HuH-7.5 (cell line): Measurements from ENCODE around the gene UNC5A.

Experiments
- DNase-seq: peaks from one replicate; pipeline ENCODE4 v3.0.0; 2011; ENCODE audit warnings: low spot score

UNC5A gene

DNA sequence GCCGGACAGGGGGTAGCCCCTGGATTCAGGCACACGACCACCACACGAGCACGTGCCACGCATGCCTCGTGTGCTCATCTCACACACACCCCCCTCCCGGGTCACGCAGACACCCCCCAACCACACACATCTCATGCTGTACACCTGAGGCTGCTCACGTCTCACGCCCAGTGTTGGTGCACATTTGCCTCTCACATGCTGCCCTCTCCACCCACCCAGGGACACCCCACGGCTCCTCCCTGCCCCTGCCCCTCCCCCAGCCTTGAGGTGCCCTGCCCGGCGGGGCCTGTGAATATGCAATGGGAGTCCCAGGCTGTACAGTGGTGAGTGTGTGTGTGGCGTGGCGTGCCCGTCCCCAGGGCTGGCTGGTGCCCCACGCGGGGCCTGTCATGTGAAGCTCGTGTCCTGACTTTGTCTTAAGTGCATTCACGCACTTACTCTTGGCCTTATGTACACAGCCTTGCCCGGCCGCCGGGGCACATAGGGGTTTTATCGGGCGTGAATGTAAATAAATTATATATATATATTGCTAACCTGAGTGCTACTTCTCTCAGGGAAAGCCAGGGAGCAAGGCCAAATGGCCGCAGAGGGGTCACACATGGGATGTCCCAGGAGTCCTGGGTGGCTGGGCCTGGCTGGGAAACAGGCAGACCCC lies 70.1 kb downstream of the UNC5A start:
- no peak for DNase-seq

DNA sequence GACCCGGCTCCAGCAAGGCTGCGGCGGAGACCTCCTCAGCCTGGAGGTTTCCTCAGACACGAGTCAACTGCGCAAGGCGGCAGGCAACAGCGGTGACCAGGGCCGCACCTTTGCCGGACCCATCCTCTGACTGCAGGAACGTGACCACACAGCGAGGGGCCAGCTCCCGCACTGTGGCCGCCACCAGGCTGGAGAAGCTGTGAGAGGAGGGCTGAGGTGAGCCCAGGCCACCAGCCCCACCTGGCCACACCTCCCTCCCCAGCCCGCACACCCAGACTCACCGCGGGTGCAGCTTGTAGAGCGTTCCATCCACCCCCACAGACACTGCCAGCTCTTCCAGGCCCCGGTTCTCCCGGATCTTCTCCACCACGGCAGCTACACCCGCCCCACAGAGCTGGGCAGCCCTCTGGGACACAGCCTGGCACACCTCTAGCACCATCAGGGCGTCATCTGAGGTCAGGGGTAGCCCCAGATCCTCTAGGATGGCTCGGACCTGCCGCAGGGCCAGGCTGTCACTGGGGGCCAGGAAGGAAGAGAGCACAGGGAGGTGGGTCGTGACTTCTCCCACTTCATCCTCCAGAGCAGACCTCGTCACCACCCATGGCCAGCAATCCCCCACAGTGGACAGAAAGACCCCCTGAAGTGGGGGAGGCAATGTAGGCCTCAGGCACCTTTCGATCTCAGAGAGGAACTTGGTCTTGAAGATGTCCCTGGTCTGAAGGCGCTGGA lies 70.8 kb downstream of the UNC5A start:
- no peak for DNase-seq

DNA sequence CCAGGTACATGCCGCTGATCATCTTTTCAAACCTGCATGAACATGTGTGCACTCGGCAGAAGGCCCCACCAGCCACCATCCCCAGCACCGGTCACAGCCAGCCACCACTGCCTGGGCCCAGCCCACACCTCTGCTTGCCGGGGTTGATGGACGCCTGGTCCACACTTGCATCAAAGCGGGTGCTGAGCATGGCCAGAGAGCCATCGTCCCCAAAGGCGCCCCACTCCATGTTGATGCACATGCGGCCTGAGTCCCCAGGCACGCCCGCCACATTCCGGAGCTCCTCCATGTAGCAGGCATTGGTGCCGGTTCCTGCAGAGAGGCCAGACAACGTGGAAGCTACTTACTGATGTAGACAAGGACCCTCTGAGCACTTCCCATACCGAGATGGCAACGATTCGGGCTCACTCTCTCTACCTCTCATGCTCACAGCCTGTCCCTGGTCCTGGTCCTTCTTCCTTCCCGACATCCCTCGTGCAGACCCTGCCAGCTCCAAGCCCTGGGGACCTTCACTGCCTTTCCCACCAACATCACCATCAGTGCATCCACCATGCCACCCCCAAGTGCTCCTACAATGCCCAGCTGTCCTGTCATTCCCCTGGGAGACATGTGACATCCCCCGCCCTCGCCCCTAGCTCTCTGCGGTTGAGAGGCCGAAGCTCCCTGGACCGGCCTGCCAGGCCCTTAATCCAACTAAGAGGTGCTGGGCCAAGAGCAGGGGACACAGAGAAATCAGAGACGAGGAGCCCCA lies 71.6 kb downstream of the UNC5A start:
- DNase-seq = no peak

DNA sequence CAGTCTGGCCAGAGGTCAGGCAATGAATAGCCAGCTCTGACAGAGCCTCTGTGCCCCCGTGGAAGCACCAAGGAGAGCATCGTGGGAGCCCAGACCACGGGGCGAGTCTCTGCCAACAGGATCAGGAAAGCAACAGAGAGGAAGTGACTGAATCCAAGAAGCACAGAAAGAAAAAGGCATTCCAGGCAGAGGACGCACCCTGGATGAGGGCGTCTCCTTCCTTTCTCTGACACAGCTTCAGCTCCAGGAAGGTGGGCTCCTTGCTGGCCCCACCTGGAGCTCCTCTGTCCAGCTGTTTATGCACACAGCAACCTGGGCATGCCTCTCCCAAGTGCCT lies 72.2 kb downstream of the UNC5A start:
- no peak for DNase-seq

DNA sequence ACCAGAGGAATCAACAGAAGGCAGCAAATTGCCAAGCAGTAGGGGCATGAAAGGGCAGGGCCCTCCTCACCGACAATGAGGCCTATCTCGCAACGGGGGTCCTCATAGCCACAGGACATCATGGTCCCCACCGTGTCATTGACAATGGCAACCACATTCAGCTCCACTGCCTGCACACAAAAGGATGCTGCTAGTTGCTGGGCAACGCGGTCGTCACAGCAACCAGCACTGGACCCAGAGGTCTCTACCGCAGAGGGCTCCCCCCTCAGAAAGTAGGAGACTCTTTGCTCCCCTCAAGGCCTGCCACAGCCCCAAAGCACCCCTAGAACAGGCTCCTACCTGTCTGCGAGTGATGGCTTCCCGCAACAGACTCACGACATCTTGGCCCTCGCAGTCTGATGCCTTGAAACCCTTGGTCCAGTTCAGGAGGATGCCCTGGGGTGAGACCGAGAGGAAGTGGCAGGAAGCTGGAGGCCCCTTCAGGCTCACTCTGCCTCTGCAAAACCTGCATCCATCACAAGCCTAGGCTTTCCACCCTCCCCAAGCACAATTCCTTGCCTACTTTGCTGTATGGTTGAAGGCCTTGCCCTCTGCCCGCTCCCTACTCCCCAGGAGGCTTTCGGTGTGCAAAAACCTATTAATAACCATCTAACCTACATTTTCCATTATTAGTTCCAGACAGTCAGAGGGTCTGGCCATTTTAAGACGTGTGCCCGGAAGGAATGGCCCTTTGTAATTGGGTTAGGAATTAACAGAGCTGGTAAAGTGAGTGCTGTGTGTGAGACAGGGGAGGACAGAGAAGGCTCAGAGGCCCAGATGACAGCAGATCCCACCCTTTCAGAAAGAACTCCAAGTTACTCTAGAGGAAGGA lies 73.6 kb downstream of the UNC5A start:
- no peak for DNase-seq

DNA sequence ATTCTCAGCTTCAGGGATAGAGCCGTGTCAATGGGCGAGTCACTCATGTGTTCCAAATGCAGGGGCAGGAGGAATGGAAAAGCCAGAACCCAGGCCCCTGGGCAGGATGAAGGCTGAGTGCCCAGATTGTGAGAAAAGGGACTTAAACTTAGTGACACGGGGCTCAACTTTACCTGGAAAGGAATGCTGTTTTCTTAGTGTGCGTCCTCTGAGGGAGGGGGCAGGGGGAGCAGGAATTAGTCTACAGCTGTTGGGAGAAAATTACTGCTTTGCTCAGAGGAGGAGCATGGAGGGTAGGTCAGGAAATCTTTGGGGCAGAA lies 74.2 kb downstream of the UNC5A start:
- DNase-seq = no peak

DNA sequence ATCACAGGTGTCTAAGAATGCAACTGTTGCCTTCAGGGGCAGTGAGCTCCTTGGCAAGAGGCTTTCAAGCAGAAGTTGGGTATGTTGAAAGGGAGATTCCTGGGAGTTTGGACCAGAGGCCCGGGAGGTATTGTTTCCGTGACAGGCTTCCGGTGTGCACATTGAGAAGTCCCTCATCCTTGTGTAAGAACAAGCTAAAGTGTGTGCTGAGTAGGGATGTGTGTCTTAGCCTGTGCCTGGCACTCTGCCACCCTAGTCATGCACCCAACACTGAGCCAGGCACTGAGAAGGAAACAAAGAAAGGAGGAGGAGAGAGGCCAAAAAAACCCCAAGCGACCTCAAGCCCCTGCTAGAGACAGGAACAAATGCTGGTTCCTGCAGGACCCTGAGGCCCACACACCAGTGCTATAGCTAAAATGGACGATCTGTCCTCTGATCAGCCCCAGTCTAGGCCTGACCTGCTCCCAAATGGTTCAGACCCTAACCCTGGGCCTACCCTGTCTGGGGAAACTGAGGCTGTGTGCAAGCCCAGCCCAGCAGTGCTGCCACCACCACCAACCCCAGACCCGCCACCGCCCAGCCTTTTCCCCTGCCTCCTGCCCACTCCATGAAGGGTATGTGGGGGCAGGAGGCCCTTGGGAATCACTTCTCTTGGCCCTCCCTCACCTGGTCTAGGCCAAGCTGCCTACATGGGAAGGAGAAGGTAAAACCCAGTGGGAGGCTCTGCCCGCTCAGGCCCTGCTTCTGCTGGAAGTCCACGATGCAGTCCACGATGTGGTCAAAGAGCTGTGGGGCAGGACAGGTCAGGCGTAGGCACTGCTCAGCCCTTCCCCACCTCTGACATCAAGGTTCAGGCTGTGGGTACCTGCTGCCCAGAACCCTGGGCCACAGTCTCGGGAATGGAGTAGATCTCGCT lies 76.2 kb downstream of the UNC5A start:
- no peak for DNase-seq

DNA sequence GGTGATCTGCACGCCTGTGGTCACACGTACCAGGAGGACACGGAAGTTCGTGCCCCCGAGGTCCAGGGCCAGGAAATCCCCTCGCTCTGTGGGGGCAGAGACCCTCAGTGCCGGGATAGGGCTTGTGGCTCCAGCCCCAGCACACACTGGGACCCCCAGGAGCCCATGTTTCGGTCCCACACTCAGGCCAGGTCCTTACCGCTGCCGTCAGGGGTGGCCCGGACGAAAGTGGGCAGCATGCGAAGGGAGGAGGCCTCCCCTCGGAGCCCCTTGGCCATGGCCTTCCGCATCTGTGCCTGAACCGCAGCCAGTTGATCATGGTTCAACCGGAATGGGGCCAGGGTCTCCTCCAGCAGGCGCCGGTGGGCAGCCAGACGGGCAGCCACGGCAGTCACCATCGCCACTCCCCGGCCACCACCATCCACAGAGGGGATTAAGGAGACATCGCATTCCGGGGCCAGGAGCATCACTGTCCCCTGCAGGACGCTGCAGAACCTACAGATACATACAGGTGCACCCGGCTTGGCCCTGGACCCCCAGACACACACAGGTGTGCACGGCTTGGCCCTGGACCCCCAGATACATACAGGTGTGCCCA lies 77.0 kb downstream of the UNC5A start:
- DNase-seq = no peak

DNA sequence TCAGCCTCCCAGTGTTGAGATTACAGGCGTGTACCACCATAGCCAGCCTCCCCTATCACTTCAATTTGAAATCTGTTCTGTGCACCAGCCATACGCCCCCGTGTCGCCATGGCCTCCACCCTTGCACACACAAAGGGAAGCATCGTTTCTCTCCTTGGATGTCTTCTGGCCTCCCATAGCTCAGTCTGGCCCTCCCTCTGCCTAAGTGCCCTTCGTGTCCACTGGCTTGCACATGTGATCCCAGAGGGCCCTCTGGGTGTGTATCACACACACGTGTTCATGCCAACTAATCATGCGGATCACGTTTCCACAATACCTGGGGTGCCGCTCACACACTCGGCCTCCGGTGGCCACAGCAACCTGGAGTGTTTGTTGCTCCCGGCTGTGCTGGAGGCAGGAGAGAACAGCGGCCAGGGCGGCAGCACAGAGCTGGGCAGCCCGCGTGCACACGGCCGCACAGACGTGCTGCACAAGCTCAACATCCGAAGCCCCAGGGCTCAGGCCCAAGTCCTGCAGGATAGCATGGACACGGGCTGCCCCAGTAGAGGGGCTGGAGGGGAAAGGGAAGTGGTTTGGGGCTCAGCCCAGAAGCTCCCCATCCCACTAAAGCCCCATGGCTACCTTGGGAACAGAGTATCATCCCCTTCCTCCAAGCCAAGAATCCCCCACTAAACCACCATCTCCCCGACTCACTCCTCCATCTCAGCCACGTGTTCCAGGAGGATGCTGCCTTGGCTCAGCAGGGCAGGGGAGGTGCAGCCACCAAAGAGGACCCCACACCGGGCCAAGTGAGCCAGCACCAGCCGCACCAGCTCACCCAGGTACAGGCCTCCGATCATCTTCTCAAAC lies 77.9 kb downstream of the UNC5A start:
- DNase-seq = no peak

DNA sequence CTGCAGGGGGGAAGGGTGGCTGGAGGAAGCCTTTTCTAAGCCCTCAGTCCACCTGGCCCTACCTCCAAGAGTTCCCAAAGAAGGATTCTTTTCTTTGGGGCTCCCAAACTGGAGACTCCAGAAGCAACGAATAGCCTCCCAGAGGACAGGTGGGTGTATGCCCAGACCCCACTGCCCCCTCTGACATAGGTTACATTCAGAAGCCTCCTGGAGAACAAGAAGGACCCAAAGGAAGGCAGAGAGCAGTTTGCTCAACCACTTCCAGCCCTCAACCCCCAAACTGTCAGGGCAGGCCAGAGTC lies 78.5 kb downstream of the UNC5A start:
- no peak for DNase-seq

DNA sequence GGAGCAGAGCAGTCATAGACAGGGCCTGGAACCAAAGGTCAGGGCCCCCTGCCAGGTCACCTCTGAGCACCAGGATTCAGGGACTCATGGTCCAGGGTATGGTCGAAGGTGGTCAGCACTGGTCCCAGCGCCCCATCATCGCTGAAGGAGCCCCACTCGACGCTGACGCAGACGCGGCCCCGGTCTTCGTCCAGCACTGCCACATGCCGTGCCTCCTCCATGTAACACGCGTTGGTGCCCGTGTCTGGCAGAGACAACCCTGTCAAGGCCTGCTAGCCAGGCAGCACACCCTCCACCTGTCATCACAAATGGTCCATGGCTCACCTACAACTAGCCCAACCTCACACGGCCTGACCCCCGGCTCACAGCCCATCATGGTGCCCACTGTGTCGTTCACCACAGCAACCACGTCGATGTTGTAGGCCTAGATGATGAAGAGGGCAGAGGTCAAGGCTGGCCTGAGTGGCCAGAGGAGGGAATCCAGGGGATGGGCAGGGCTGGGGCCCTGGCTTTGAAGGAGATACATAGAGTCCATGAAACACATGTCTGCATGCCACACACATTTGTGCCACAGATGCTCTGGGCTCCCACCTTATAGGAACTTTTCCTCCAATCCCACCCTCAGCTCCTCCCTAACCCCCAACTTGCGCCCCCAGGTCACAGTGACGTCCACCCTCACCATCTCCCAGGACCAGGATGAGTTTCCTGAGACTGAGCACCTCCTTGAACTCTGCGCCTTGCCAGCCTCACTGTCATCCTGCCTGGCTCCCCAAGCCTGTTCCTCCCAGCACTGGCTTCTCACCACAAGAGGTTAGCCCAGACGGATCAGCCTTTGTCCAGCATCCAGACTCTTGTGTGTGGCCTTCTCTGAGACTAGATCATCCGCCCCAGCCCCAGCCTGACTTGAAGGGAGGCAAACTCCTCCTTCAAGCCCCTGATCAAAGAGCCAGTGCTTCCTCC lies 79.2 kb downstream of the UNC5A start:
- DNase-seq = no peak

DNA sequence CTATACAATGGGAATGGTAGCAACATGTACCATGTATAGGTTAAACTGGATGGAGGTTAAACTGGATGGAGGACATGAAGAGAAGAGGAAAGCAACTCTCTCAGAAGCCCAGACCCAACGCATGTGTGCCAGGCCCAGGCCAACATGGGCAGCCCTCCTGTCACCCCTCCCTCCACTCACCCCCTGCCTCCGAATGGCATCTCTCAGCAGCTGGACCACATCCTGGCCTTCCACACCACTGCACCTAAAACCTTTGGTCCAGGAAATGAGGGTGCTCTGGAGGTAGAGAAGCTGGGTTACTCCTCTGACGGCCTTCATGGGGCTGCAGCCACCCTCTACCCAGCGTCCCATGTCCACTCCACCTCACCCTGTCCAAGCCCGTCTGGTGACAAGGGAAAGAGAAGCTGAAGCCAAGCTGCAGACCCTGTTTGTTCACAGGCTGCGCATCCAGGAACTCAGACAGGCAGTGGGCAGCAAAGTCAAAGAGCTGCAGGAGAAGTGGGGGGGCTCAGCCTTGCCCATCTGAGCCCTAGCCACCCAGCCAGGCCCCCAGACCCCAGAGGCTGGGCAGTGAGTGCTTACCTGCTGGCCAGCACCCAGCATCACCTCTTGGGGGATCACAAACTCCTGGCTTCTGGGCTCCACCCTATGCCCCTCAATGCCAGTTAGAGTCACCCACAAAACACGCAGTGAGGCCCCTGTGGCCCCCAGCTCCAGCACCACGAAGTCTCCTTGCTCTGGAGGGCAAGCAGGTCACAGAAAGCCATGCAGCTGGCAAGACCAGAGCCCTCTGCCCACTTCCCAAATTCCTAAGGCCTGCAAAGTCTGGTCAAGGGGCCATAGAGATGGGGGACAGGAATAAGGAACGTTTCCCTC lies 80.3 kb downstream of the UNC5A start:
- DNase-seq = no peak

DNA sequence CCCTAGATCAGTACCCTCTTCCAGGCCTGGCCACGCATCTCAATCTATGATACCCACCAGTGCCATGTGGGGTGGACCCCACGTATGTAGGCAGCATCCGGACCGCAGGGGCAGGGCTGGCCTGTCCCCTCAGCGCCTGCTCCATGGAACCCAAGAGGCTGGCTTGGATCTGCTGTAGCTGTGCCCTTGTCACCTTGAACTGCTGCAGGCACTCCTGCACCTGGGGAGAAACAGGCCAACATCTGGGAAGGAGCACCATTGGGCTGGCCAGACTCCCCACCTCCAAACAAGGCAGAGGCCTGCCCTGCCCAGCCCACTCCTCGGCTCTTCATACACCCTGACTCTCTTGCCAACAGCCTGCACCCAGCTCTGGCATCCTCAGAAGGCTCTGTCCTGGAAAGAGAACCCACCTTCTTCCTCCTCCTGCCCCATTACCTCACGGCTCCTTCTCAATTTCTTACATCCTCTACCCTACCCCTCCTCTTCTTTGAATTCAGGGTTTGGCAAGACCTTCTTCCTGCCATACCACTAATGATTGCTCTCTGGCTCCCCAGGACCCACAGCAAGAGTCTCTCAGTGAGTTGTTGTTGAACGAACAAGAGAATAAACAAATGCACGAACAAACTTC lies 81.1 kb downstream of the UNC5A start:
- no peak for DNase-seq

DNA sequence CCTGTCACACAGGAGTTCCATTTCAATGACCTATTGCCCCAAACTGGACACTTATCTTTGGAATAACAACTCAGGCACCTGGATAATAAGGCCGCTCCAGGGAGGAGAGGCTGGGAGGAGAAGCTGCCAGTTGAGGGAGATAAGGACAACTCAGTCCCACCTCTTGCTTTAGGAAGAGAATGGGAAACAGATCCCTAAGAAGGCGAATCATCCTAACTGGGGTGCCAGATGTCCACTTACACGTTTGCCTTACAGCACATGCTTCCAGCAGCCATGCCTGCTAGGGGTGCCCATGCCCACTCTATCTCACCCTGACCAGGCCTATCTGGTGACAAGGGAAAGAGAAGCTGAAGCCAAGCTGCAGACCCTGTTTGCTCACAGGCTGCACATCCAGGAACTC lies 82.3 kb downstream of the UNC5A start:
- DNase-seq = no peak

DNA sequence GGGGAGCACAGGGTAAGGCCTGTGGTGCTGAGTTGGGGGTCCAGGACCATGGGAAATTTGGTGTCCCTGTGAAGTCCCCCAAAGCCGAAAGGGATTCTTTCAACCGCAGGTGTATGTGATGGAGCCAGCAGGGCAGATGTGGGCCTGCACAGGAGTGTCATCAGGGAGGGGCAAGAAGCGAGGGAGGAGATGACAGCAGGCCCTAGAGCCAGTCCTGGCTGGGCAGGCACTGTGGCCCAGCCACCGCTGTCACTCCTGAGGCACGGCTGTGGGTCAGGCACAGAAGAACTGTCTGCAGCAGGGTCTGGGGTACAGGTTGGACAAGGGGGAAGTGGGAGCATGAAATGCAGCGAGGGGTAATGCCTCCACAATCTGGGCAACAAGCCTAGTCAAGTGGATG lies 83.9 kb downstream of the UNC5A start:
- DNase-seq = no peak

DNA sequence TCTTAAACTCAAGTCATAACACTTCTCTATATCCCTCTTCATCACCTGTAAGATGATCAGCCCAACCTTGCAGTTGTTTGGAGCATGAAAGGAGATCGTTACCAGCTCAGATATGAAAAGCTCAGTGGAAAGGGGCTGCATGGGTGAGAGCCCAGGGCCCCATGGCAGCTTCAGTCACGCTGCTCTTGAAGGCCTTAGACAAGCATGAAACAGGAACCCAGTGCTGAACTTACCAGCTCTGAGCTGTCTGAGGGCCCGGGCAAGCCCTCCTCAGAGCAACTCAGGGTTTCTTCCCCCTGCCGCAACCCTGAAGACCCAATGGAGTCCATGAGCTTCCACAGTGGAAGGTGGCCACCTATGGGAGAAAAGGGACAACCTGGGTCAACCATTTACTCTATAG lies 85.5 kb downstream of the UNC5A start:
- DNase-seq = no peak

DNA sequence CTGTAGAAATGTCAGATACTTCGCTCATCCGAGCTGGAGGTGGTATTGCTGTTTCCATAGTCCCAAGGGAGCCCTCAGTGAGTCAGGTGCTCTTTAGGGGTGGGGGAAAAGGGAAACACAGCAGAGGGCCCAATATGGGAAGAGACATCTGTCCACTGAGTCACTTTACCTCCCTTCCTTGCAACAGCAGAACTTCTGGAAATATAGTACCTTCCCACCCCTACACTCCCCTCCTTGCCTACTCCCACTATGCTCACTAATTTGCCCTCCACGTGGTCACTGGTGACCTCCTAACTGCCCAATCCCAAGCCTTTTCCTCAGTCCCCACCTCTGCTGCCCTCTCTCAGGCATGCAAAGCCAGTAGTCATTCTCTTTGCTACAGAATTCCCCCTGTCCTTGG lies 86.9 kb downstream of the UNC5A start:
- DNase-seq = no peak
